HL-60 (cell line): ENCODE measurements around the gene AKAP6.

Experiments
- DNase-seq, 2 experiments: peaks; one replicate each; pipeline ENCODE4 v3.0.0-alpha.2; 2010 to 2020; ENCODE audit warnings: low read depth in 1 of 2, low spot score in 1 of 2
- H3K27ac ChIP-seq: fragments of 250-450 bp; sonication (Bioruptor Pico); replicated peaks from 2 replicates; pipeline ENCODE4 v1.5.1; 2020; ENCODE audit warnings: mild to moderate bottlenecking, moderate library complexity
- H3K27me3 ChIP-seq: fragments of 250-450 bp; sonication (Bioruptor Pico); 2 replicates; pipeline ENCODE4 v1.5.1; 2021; ENCODE audit warnings: mild to moderate bottlenecking, moderate library complexity; ENCODE audit not compliant: insufficient read depth, poor library complexity, severe bottlenecking
- H3K4me3 ChIP-seq: replicated peaks from 2 replicates; pipeline ENCODE4 v1.5.1; 2011; ENCODE audit warnings: mild to moderate bottlenecking, control low read depth, low read length; ENCODE audit not compliant: insufficient read depth
- CTCF ChIP-seq: IDR thresholded peaks from one replicate; pipeline ENCODE4 v1.5.1; 2011; ENCODE audit warnings: low read length, control low read depth, inconsistent platforms; ENCODE audit not compliant: insufficient read depth
- GABPA ChIP-seq: IDR thresholded peaks from 2 replicates; pipeline ENCODE4 v1.6.1; 2012; ENCODE audit warnings: low read depth
- POLR2AphosphoS5 ChIP-seq: IDR thresholded peaks from 2 replicates; pipeline ENCODE4 v1.6.1; 2012; ENCODE audit warnings: low read depth
- REST ChIP-seq: IDR thresholded peaks from 2 replicates; pipeline ENCODE4 v1.6.1; 2012; ENCODE audit warnings: low read depth; ENCODE audit not compliant: insufficient replicate concordance
- SPI1 ChIP-seq: IDR thresholded peaks from 2 replicates; pipeline ENCODE4 v1.6.1; 2012; ENCODE audit warnings: low read depth, mild to moderate bottlenecking, borderline replicate concordance

AKAP6 gene

GRCh38 chr14:32722631-32723183 is 393.6 kb downstream of the AKAP6 start:
- no peak for TF ChIP-seq GABPA
- Histone ChIP-seq H3K27ac (no peak overlapping the region), H3K27me3 (no peaks in the 10 kb centered on the region), H3K4me3 (no peak overlapping the region)
- DNase-seq = no peak

GRCh38 chr14:32724867-32725471 is 395.9 kb downstream of the AKAP6 start:
- Histone ChIP-seq H3K4me3 (no peak overlapping the region), H3K27ac (no peak overlapping the region), H3K27me3 (no peaks in the 10 kb centered on the region)
- TF ChIP-seq SPI1 (no peak), POLR2AphosphoS5 (no peak), GABPA (no peak), REST (no peak), CTCF (no peak)
- DNase-seq = no peak

GRCh38 chr14:32726516-32726915 is 397.4 kb downstream of the AKAP6 start:
- H3K27me3 ChIP-seq = no peaks in the 10 kb centered on the region
- DNase-seq = no peak
- H3K4me3 ChIP-seq = no peak overlapping the region
- H3K27ac ChIP-seq = no peak overlapping the region
- TF ChIP-seq CTCF (no peak), REST (no peak)

- no peak overlapping the region for H3K4me3 ChIP-seq
- H3K27me3 ChIP-seq = no peaks in the 10 kb centered on the region
Observed at GRCh38 chr14:32727832-32728231, 398.7 kb downstream of the AKAP6 start.

More at GRCh38 chr14:32727832-32728231, 398.7 kb downstream of the AKAP6 start:
- DNase-seq = no peak
- TF ChIP-seq GABPA (no peak), POLR2AphosphoS5 (no peak), REST (no peak), CTCF (no peak), SPI1 (no peak)
- H3K27ac ChIP-seq = no peak overlapping the region
